Activated CD8-positive, alpha-beta T cell treated with anti-CD3 and anti-CD28 coated beads, Interleukin-2, amount 10 ng/mL, durations not matched to agents 7 days and 5 days (primary cell): ENCODE results near the gene ABCD1. TPM values are rescaled to one million over a fixed set of nuclear protein-coding genes. Genes with fewer than 3 reads are reported as not detected.
"Not testable (repeated sequence)": the region's sequence is repeated elsewhere in the genome, so short reads cannot be mapped to it uniquely, and the experiment has no call there.

Source experiments
- ATAC-seq: fragments of 150-1000 bp; cut with Tn5 transposase; one replicate; pipeline ENCODE4 v1.10.0; 2021; ENCODE audit warnings: moderate library complexity
- CTCF ChIA-PET: fragments of 350-600 bp; sonication (Branson Sonifier 250); formaldehyde crosslinking; loops from one replicate; lab custom pipeline; 2021; ENCODE audit warnings: antibody characterized with exemption; lab: Charles Lee
- POLR2A ChIA-PET: fragments of 350-600 bp; sonication (Branson Sonifier 250); formaldehyde crosslinking; loops from one replicate; lab custom pipeline; 2021; ENCODE audit warnings: antibody characterized with exemption; lab: Charles Lee
- DNase-seq: peaks from one replicate; pipeline ENCODE4 v3.0.0-alpha.2; 2020
- H3K27ac Mint-ChIP-seq: one replicate; pipeline ENCODE4 v1.8.0; 2021; ENCODE audit warnings: mild to moderate bottlenecking, mixed read lengths
- H3K27me3 Mint-ChIP-seq: one replicate; pipeline ENCODE4 v1.8.0; 2021; ENCODE audit warnings: low read depth, mixed read lengths
- H3K36me3 Mint-ChIP-seq: one replicate; pipeline ENCODE4 v1.8.0; 2021; ENCODE audit warnings: low read depth, mixed read lengths
- H3K4me1 Mint-ChIP-seq: one replicate; pipeline ENCODE4 v1.8.0; 2021; ENCODE audit warnings: low read depth, mixed read lengths
- H3K4me3 Mint-ChIP-seq: one replicate; pipeline ENCODE4 v1.8.0; 2021; ENCODE audit warnings: mild to moderate bottlenecking, mixed read lengths
- H3K9me3 Mint-ChIP-seq: one replicate; pipeline ENCODE4 v1.8.0; 2022; ENCODE audit warnings: mixed read lengths; ENCODE audit not compliant: insufficient read depth
- total RNA-seq, 2 experiments: library from RNA; stranded (reverse); gene quantifications; one replicate each; pipeline ENCODE4 v1.2.3, GENCODE V29; 2021

ABCD1 gene
- total RNA-seq, 2 experiments from 2014 or later: 14.6 to 15.9 TPM

DNA sequence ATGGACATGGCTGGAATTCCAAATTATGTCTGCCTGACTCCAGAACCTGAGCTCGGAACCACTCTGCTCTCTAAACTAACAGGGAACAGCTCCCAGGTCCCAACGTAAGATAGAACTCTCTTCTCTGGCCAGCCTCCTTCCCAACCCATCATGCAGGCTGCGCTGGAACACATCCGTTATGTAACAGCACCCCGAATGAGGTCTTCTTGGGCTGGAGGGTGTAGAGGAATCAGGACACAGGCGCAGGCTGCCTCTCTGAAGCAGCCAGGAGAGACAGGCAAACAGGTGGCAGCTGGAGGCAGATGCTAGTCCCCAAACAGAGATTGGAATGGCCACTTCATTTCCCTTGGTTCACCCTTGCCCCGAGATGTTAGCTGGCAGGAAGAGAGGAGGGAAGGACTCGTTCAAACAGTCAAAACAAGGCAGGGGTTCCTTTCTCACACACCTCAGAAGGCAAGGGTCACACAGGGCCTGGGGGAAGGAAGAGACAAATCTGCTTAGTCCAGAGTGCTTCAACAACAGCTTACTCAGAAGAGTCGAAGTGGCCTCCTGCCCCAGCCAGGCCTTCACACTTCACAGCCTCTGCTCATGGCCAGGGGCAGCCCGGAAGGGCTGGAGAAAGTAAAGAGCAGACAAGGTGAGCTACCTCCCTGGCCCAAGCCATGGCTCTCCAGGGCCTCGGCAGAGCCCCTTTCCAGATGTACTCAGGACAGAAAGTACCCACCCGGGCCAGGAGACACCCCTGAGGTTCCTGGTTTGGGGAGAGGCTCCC is 19.8 kb upstream of the ABCD1 start:
- peaks cover 17% of the 10 kb centered on the region for H3K36me3 Mint-ChIP-seq
- DNase-seq, H3K9me3 Mint-ChIP-seq, H3K27ac Mint-ChIP-seq, H3K27me3 Mint-ChIP-seq, CTCF ChIA-PET, POLR2A ChIA-PET, ATAC-seq, H3K4me3 Mint-ChIP-seq, H3K4me1 Mint-ChIP-seq: not testable (repeated sequence)

DNA sequence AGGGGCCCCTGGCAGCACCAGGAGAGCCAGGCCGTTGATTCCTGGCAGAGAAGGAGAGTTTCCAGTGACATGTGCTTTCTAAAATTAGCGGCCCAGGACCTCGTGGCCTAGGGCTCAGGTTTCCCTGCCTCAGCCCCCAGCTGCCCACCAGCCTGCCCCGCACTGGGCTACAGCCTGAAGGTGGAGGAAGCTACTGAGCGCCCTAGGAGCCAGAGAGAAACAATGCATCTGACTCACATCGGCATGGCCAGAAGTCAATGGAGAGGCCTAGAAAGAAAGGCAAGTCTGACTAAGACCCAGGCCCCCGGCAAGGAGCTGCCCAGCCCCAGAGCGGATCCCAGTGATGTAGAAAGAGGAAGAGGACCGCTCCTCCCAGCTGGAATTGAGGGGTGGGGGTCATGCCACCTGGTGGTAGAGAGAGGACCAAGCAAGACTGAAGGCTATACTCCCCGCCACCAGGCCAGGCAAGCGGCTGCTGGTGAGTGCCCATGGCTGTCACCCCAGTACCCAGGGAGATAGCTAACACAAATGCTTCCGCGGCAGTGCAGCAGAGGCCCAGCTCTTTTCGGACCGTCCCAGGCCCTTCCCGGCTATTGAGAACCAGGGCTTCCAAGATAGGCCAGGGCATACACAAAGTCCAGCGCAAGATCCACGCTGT is 19.1 kb upstream of the ABCD1 start:
- CTCF ChIA-PET: not testable (repeated sequence)

DNA sequence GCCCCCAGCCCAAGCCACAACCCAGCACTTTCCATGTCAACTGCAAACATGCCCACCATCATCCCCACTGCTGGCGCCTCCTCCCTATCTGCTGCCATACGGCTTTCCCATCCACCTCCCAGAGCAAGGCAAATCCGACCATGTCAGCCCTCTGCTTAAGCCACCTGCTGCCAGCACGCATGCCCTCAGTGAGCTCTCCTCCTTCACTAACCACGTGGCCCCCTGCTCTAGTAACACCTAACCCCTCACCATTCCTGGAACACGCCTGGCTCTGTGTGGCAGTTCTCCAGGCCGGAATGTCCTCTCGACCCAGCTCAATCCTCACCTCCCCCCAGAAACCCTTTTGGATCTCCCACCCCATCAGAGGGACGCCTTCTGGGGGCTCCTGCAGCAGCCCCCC is 17.9 kb upstream of the ABCD1 start:
- CTCF ChIA-PET: no interaction called here

More for the DNA sequence above, 19.1 kb upstream of the ABCD1 start:
- H3K4me3 Mint-ChIP-seq, H3K27ac Mint-ChIP-seq, H3K9me3 Mint-ChIP-seq, POLR2A ChIA-PET, ATAC-seq, H3K4me1 Mint-ChIP-seq, DNase-seq, H3K27me3 Mint-ChIP-seq: not testable (repeated sequence)
- H3K36me3 Mint-ChIP-seq: peaks cover 15% of the 10 kb centered on the region

DNA sequence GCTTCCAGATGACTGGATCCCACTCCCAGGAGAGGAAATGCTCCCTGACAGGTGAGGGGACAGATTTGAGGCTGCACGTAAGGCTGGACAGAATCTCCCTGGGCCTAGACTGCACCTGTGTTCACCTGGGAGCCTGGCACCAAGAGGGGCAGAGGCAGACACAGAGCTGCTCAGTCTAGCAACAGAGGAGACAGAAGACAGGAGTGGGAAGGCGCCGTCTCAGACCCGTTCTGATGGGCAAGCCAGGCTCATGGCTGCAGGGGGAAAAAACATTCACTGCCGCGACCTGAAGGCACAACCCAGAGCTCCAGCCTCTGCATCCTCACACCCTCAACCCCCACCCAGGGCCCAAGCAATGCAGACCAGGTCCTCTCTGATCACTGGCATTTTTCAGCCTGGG is 17.2 kb upstream of the ABCD1 start:
- ATAC-seq (no peak), DNase-seq (no peak)
- no peak overlapping the region for H3K27ac Mint-ChIP-seq
- peaks cover 5% of the 10 kb centered on the region for H3K4me1 Mint-ChIP-seq
- H3K36me3 Mint-ChIP-seq: peaks cover 17% of the 10 kb centered on the region
- ChIA-PET CTCF (interaction anchor here (1.2 to 1.5 kb wide), 2 partner anchors 16 to 40 kb away, joined by 3 to 5 read pairs; no protein-coding TSS in a partner anchor), POLR2A (no interaction called here)
- no peaks in the 10 kb centered on the region for H3K9me3 Mint-ChIP-seq
- no peaks in the 10 kb centered on the region for H3K27me3 Mint-ChIP-seq
- H3K4me3 Mint-ChIP-seq: no peak overlapping the region

More for the DNA sequence above, 17.9 kb upstream of the ABCD1 start:
- Mint-ChIP-seq H3K9me3 (no peaks in the 10 kb centered on the region), H3K4me1 (peaks cover 5% of the 10 kb centered on the region), H3K4me3 (no peak overlapping the region), H3K27me3 (no peaks in the 10 kb centered on the region), H3K36me3 (peaks cover 19% of the 10 kb centered on the region), H3K27ac (no peak overlapping the region)
- ATAC-seq (no peak), DNase-seq (no peak)
- POLR2A ChIA-PET: no interaction called here

DNA sequence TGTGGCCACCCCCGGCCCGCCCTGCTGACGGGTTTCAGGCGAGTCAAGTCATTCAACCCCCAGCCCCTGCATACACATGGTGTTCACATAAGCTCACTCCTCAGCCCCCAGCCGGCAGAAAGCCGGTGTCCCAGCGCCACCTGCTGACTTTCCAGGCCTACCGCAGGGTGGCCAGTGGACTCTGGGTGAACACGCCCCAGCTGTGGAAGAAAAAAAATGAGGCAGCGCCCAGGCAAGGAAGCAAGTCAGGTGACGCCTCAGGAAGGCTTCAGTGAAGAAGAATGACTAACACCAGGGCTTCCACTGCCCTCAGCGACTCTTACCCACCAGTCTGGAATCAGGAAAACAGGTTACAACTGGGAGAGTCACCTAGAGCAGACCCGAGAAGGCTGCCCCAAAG is 16.2 kb upstream of the ABCD1 start:
- peak; percentile 41 for DNase-seq
- Mint-ChIP-seq H3K4me3 (no peak overlapping the region), H3K27ac (no peak overlapping the region), H3K4me1 (peaks cover 5% of the 10 kb centered on the region), H3K27me3 (no peaks in the 10 kb centered on the region), H3K9me3 (no peaks in the 10 kb centered on the region), H3K36me3 (peaks cover 18% of the 10 kb centered on the region)
- ATAC-seq: no peak
- POLR2A ChIA-PET: no interaction called here
- CTCF ChIA-PET: interaction anchor here (1.2 to 1.5 kb wide), 4 partner anchors 15 to 169 kb away, joined by 3 to 5 read pairs (median 4); no protein-coding TSS in a partner anchor

DNA sequence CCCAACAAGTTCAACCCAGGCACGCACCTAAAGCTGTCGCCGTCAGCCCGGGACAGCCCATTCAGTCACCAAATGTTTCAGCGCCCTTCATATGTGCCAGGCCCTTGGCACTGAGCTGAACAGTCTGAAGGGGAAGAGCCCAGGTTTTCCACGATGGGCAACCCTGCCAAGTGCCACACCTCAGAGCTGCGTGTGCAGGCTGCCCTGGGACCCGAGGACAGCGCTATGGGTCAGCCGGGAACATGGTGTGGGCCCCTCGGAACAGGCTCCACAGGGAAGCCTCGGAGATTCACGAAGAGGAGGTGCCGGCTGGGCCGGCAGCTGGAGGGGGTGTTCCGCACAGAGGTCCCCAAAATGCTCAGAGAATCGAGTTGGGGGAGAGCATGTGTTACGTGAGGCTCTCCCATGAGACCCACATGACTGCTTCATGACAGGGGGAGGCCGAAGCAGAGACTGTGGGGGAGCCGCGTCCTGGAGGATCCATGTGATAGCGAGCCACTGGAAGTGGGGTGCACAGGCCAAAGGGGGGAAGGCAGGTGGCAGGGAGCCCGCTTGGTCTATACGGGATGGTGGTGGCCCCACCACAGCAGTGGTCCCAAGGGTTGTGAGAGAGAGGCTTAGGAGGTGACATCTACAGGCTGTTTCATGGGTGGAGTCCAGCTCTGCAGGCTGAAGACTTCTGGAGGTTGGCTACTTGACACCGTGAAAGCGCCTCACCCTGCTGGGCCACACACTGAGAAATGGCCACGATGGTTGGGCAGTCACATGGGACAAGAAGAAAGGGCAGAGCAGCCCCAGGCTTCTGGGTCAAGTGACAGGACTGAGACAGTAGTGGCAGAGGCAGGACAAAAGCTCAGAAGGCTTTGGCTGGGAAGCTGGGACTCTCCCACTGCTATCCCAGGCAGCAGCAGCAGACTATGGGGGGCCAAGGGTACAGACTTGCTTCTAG is 14.7 kb upstream of the ABCD1 start:
- ChIA-PET POLR2A (interaction anchor here (1.1 kb wide), 1 partner anchor 9 kb away, joined by 3 read pairs; no protein-coding TSS in a partner anchor), CTCF (no interaction called here)
- DNase-seq: no peak
- H3K4me1 Mint-ChIP-seq: peaks cover 5% of the 10 kb centered on the region
- H3K4me3 Mint-ChIP-seq: no peak overlapping the region
- H3K27me3 Mint-ChIP-seq: no peaks in the 10 kb centered on the region
- H3K27ac Mint-ChIP-seq: no peak overlapping the region
- no peaks in the 10 kb centered on the region for H3K9me3 Mint-ChIP-seq
- peaks cover 24% of the 10 kb centered on the region for H3K36me3 Mint-ChIP-seq
- no peak for ATAC-seq

DNA sequence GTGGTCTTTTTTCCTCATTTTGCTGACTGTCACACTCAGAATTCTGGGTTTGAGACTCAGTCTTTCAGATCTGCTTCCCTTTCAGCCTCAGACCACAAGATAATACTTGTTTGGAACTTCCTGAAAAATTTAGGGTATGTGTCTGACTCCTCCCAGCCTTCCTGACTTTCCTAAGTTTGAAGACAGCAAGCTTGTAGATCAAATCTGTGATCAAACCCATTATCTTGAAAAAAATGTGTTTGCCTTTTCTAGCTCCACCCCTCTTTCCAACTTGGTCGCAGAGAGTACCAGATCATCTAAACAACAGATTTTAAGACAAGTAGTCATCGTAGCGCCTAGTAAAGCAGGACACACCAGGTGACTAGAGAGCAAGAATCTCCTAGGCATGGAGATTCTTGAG is 10.4 kb upstream of the ABCD1 start:
- Mint-ChIP-seq H3K4me3 (no peak overlapping the region), H3K27ac (no peak overlapping the region), H3K4me1 (no peaks in the 10 kb centered on the region), H3K9me3 (no peaks in the 10 kb centered on the region), H3K27me3 (no peaks in the 10 kb centered on the region), H3K36me3 (peaks cover 33% of the 10 kb centered on the region)
- CTCF ChIA-PET: no interaction called here
- no peak for ATAC-seq
- POLR2A ChIA-PET: no interaction called here
- no peak for DNase-seq

DNA sequence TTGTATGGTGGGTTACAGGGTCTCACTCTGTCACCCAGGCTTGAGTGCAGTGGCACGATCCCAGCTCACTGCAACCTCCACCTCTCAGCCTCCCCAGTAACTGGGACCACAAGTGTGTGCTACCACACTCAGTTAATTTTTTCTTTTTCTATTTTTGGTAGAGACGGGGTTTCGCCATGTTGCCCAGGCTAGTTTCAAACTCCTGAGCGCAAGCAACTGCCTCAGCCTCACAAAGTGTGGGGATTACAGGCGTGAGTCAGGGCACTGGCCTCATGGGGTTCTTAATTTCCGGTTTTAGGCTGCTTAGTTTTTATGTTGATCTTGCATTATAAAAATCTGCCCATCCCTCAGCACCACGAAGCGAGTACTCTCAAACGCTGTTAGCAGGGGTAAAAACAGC is 7.2 kb upstream of the ABCD1 start:
- H3K9me3 Mint-ChIP-seq: no peaks in the 10 kb centered on the region
- peaks cover 11% of the 10 kb centered on the region for H3K4me1 Mint-ChIP-seq
- no peak overlapping the region for H3K4me3 Mint-ChIP-seq
- peaks cover 38% of the 10 kb centered on the region for H3K36me3 Mint-ChIP-seq
- CTCF ChIA-PET: no interaction called here
- no peaks in the 10 kb centered on the region for H3K27me3 Mint-ChIP-seq
- ATAC-seq (no peak), DNase-seq (no peak)
- H3K27ac Mint-ChIP-seq: no peak overlapping the region
- POLR2A ChIA-PET: no interaction called here

DNA sequence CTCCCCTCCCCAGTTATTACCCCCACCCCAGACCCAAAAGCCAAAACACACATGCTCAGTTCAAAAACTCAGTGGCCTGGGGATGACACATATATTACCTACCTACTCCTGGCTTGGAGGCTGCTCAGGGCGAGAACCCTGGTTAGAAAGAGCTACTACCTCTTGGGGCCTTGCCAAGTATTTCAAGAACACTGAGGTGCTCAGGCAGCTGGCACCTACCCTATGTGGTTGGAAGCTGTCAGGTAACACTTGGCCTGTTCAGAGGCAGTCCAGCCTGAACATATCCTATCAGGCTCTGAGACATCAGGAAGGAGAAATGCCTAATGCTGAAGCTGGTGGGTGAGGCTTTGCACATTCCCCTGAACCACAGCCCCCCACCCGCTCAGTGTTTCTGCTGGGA is 5.4 kb upstream of the ABCD1 start:
- Mint-ChIP-seq H3K4me3 (no peak overlapping the region), H3K27ac (no peak overlapping the region), H3K27me3 (no peaks in the 10 kb centered on the region), H3K4me1 (peaks cover 13% of the 10 kb centered on the region), H3K9me3 (no peaks in the 10 kb centered on the region), H3K36me3 (peaks cover 39% of the 10 kb centered on the region)
- DNase-seq (no peak), ATAC-seq (no peak)
- ChIA-PET CTCF (interaction anchor here (0.8 to 0.9 kb wide), 2 partner anchors 58 to 874 kb away, joined by 3 read pairs; no protein-coding TSS in a partner anchor), POLR2A (interaction anchor here (0.8 kb wide), 1 partner anchor 10 kb away, joined by 3 read pairs; no protein-coding TSS in a partner anchor)

DNA sequence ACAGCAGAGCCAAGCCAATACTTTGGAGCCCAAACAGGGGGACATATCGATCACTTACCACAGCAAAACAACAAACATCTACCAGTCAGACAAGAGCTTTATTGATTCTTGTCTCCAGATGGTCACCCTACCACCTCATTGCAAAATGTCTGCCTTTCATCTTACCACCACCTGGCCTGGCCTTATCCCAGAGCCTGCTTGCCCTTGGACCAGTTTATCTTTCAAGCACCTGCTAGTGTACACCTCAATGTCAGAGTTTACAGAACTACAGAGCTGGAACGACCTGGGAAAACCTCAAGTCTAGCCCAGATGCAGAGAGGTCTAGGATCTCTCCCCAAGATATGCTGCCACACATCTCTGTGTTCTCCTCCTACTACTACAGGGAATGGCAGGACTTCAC is 5.0 kb upstream of the ABCD1 start:
- no peak for DNase-seq
- Mint-ChIP-seq H3K4me1 (peaks cover 13% of the 10 kb centered on the region), H3K27ac (no peak overlapping the region), H3K4me3 (no peak overlapping the region), H3K27me3 (no peaks in the 10 kb centered on the region), H3K36me3 (peaks cover 37% of the 10 kb centered on the region), H3K9me3 (no peaks in the 10 kb centered on the region)
- ChIA-PET POLR2A (interaction anchor here (0.8 kb wide), 1 partner anchor 10 kb away, joined by 3 read pairs; no protein-coding TSS in a partner anchor), CTCF (interaction anchor here (0.8 to 0.9 kb wide), 2 partner anchors 58 to 873 kb away, joined by 3 read pairs; no protein-coding TSS in a partner anchor)
- ATAC-seq: no peak

DNA sequence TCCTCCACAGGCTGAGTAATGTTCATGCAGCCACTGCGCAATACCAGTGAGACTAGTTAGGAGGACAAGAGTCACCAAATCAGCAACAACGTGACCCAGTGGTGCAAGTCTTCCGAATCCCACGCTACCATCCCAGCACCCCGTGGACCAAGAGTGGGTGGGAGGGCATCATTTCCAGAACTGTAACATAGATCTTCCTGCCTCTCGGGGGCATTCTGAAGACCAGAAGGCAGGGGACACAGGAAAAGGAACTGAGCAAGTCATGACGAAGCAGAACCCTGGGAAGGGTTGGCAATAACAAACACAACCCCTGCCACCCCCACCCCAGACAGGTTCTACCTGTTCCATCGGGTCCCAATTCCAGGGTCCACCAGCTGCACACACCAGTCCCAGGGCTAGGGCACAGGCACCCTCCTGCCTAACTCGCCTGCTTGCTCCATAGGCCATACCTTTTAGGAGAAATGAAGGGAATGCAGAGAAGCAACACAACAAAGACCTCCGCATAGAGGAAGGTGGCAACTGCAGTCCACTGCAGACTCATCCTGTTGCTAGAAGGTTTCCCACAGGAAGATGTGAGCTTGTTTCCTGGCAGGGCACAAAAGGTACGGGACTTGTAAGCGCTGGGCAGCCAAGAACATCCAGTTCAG is 1.8 kb upstream of the ABCD1 start:
- CTCF ChIA-PET: interaction anchor here (1.0 kb wide), 1 partner anchor 15 kb away, joined by 3 read pairs; no protein-coding TSS in a partner anchor
- peaks cover 25% of the 10 kb centered on the region for H3K36me3 Mint-ChIP-seq

More for the DNA sequence above, 1.8 kb upstream of the ABCD1 start:
- DNase-seq (no peak), ATAC-seq (no peak)
- Mint-ChIP-seq H3K27ac (peak overlapping the region; percentile 86), H3K4me3 (peak overlapping the region; percentile 88), H3K9me3 (no peaks in the 10 kb centered on the region), H3K27me3 (no peaks in the 10 kb centered on the region), H3K4me1 (peaks cover 32% of the 10 kb centered on the region)
- POLR2A ChIA-PET: no interaction called here
